OCI-LY1 (cell line): ENCODE data around the gene RBMS3.

Experiments used
- H2AFZ ChIP-seq: fragments of 200-600 bp; sonication (generic), shearing (Covaris generic); 2 replicates; pipeline ENCODE4 v1.6.0; 2014; ENCODE audit warnings: antibody characterized with exemption, mild to moderate bottlenecking, low read length
- H3F3A ChIP-seq: fragments of 200-600 bp; sonication (generic), shearing (Covaris generic); 2 replicates; pipeline ENCODE4 v1.6.0; 2014; ENCODE audit warnings: mild to moderate bottlenecking, antibody characterized with exemption, low read length, moderate library complexity; ENCODE audit not compliant: insufficient read depth
- H3K27ac ChIP-seq: fragments of 200-600 bp; sonication (generic); 2 replicates; pipeline ENCODE4 v1.5.1; 2014; ENCODE audit warnings: low read length, mixed run types, mild to moderate bottlenecking, low read depth; ENCODE audit not compliant: poor library complexity, severe bottlenecking
- H3K27me3 ChIP-seq: fragments of 200-600 bp; sonication (generic); 2 replicates; pipeline ENCODE4 v1.6.0; 2014; ENCODE audit warnings: antibody characterized with exemption, mild to moderate bottlenecking, low read length, moderate library complexity; ENCODE audit not compliant: insufficient read depth
- H3K36me3 ChIP-seq: fragments of 200-600 bp; sonication (generic); 2 replicates; pipeline ENCODE4 v1.6.1; 2014; ENCODE audit warnings: mild to moderate bottlenecking, antibody characterized with exemption, low read length, moderate library complexity, mixed read lengths; ENCODE audit not compliant: insufficient read depth
- H3K4me1 ChIP-seq: fragments of 200-600 bp; sonication (generic); 2 replicates; pipeline ENCODE4 v1.5.1; 2014; ENCODE audit warnings: mild to moderate bottlenecking, low read length, moderate library complexity; ENCODE audit not compliant: insufficient read depth, severe bottlenecking
- H3K4me2 ChIP-seq: fragments of 200-600 bp; sonication (generic), shearing (Covaris generic); 2 replicates; pipeline ENCODE4 v1.6.1; 2014; ENCODE audit warnings: low read length
- H3K4me3 ChIP-seq: fragments of 200-600 bp; sonication (generic); 2 replicates; pipeline ENCODE4 v1.5.1; 2014; ENCODE audit warnings: low read length, low read depth, mild to moderate bottlenecking, mixed read lengths; ENCODE audit not compliant: poor library complexity, severe bottlenecking
- H3K79me2 ChIP-seq: fragments of 200-600 bp; shearing (Covaris generic); 2 replicates; pipeline ENCODE4 v1.6.1; 2016; ENCODE audit warnings: mixed run types, low read length, mixed read lengths; ENCODE audit not compliant: insufficient read depth
- H3K9ac ChIP-seq: fragments of 200-600 bp; sonication (generic), shearing (Covaris generic); 2 replicates; pipeline ENCODE4 v1.6.1; 2014; ENCODE audit warnings: mild to moderate bottlenecking, low read length, mixed read lengths
- H3K9me2 ChIP-seq: fragments of 200-600 bp; sonication (generic), shearing (Covaris generic); 2 replicates; pipeline ENCODE4 v1.6.1; 2014; ENCODE audit warnings: low read depth, mild to moderate bottlenecking, low read length, mixed read lengths
- H3K9me3 ChIP-seq: fragments of 200-600 bp; shearing (Covaris generic); 2 replicates; pipeline ENCODE4 v1.6.1; 2014; ENCODE audit warnings: low read length, mixed read lengths
- H4K20me1 ChIP-seq: fragments of 200-600 bp; sonication (generic), shearing (Covaris generic); 2 replicates; pipeline ENCODE4 v1.6.0; 2016; ENCODE audit warnings: mild to moderate bottlenecking, low read length; ENCODE audit not compliant: insufficient read depth
- CTCF ChIP-seq: fragments of 200-600 bp; sonication (generic), shearing (Covaris generic); IDR thresholded peaks from 2 replicates; pipeline ENCODE4 v1.5.1; 2017; ENCODE audit warnings: mild to moderate bottlenecking, antibody characterized with exemption, low read length, moderate library complexity, mixed read lengths
- EZH2 ChIP-seq: fragments of 200-600 bp; sonication (generic), shearing (Covaris generic); IDR thresholded peaks from 2 replicates; pipeline ENCODE4 v1.8.0; 2017; ENCODE audit warnings: borderline replicate concordance, mixed run types, mild to moderate bottlenecking, antibody characterized with exemption, low read length, moderate library complexity, mixed read lengths

The RBMS3 gene

GRCh38 chr3:29537889-29538609, 257.2 kb downstream of the RBMS3 start:
- no peak overlapping the region for H3K27ac ChIP-seq

DNA sequence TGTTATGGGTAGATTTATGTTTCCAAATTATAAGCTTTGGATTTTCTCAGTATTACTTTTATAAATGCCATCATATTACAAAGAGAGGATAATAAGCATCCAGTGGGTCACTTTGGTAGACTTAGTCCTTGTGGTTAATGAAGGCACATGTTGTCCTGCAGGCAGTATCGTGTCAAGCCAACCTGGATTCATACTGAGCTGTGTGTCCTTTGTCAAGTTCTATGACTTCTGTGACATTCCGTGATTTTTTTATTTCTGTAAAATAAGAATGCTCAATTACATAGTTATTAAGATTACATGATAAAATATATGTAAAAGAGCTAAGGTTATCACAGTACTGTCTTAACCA, 257.7 kb downstream of the RBMS3 start:
- Histone ChIP-seq H3K4me1 (peaks cover 68% of the 10 kb centered on the region), H3K27me3 (no peaks in the 10 kb centered on the region), H3F3A (no peaks in the 10 kb centered on the region), H3K4me2 (no peak overlapping the region), H3K9me3 (no peaks in the 10 kb centered on the region), H3K4me3 (no peak overlapping the region), H3K36me3 (no peaks in the 10 kb centered on the region), H3K9me2 (no peaks in the 10 kb centered on the region), H3K79me2 (no peaks in the 10 kb centered on the region), H2AFZ (no peak overlapping the region), H3K27ac (no peak overlapping the region), H4K20me1 (no peaks in the 10 kb centered on the region), H3K9ac (no peak overlapping the region)
- TF ChIP-seq EZH2 (no peak), CTCF (no peak)

More at GRCh38 chr3:29537889-29538609, 257.2 kb downstream of the RBMS3 start:
- H3K4me2 ChIP-seq, result no peak overlapping the region
- H3K79me2 ChIP-seq, result no peaks in the 10 kb centered on the region
- no peaks in the 10 kb centered on the region for H3K36me3 ChIP-seq
- no peaks in the 10 kb centered on the region for H3K9me3 ChIP-seq
- no peak overlapping the region for H3K4me3 ChIP-seq
- no peaks in the 10 kb centered on the region for H3F3A ChIP-seq
- no peaks in the 10 kb centered on the region for H3K27me3 ChIP-seq
- peaks cover 70% of the 10 kb centered on the region for H3K4me1 ChIP-seq
- TF ChIP-seq CTCF (no peak), EZH2 (no peak)
- H2AFZ ChIP-seq, result no peak overlapping the region
- H3K9me2 ChIP-seq, result no peaks in the 10 kb centered on the region
- H4K20me1 ChIP-seq, result no peaks in the 10 kb centered on the region
- H3K9ac ChIP-seq, result no peak overlapping the region

DNA sequence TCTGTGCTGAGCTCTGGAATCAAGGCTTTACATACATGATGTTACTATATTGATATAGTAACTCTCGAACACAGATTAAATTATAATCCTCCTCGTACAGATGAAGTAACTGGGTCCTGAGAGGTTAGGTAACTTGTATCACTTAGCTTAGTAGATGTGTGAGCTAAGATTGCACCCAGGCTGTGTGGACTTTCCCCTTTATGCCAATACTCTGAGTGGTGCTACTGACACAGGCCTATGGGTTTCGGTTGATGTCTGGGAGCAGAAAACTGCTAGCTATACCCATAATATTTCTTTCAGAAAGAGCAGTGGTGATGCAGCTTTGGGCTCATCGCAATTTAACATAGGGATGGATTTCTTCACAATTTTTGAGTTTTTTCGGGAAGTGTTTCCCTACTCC, 259.7 kb downstream of the RBMS3 start:
- TF ChIP-seq EZH2 (no peak), CTCF (no peak)

More for the DNA sequence above, 259.7 kb downstream of the RBMS3 start:
- Histone ChIP-seq H3K27ac (peak overlapping the region; percentile 20), H3F3A (no peaks in the 10 kb centered on the region), H3K9me3 (no peaks in the 10 kb centered on the region), H3K4me2 (no peak overlapping the region; the same call in 1 of the 2 replicates), H3K9me2 (no peaks in the 10 kb centered on the region), H4K20me1 (no peaks in the 10 kb centered on the region), H3K79me2 (no peaks in the 10 kb centered on the region), H3K4me3 (no peak overlapping the region), H3K9ac (no peak overlapping the region), H2AFZ (no peak overlapping the region), H3K4me1 (peaks cover 61% of the 10 kb centered on the region), H3K36me3 (no peaks in the 10 kb centered on the region), H3K27me3 (no peaks in the 10 kb centered on the region)
